NCI-H2196 treated with DMSO at 0.1 percent for 48 hours (cell line): ENCODE results near the gene SIK3.

Experiments used
- DNase-seq: peaks from one replicate; lab custom pipeline; 2025; ENCODE audit not compliant: unreplicated experiment; lab: John Stamatoyannopoulos, UW

Gene SIK3

DNA sequence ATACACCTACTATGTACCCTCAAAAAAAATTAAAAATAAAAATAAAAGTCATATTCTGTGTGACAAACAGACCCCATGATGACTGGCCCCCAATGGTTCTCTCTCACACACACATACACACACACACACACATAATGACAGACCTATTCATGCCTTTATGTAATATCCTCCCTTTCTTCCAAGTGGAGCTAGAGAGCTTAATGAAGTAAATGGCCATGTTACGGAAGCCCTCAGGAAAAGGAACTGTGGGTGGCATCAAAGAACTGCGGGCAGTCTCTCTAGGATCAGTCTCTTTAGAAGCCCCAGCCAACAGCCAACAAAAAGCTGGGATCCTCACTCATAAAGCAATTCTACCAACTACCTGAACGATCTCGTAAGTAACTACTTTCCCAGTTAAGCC, 125.5 kb downstream of the SIK3 start:
- no peak for DNase-seq

DNA sequence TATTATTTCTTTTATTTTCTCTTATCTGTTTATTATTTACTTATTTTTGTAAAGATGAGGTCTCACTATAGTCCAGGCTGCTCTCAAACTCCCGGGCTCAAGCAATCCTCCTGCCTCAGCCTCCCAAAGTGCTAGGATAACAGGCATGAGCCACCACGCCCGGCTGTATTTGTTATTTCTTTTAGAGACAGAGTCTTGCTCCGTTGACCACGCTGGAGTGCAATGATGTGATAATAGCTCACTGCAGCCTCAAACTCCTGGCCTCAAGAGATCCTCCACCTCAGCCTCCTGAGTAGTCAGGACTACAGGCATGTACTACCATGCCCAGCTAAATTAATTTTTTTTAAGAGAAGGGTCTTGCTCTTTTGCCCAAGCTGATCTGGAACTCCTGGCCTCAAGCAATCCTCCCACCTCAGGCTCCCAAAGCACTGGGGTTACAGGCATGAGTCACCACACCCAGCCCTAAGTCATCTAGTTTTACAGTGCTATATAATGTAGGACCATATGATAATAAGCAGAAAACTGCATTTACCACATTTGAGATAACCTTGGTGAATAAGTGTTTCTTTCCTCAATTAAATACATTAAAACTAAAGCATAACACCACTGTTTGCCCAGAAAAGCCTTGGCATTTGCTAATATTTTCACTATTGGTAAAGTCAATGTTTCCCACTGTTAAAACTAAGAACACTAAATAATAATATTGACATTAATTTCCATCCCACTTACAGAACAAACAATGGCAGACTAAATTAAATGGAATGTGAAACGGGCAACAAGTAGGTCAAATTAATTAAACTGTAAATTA, 127.5 kb downstream of the SIK3 start:
- no peak for DNase-seq

DNA sequence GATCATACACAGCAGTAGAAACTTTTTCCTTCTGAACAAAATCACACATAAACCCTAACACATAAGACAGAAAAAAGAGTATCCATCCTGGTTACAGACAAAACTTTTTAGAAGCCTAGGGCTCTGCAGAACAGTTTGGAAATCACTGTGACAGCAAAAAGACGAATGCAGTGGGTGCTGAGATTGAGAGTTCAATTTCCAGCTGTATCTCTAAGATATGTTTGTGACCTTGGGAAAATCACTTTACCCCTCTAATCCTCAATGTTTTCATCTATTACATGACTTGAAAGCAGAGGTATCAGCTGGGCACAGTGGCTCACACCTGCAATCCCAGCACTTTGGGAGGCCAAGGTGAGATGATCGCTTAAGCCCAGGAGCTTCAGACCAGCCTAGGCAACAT, 128.5 kb downstream of the SIK3 start:
- no peak for DNase-seq

DNA sequence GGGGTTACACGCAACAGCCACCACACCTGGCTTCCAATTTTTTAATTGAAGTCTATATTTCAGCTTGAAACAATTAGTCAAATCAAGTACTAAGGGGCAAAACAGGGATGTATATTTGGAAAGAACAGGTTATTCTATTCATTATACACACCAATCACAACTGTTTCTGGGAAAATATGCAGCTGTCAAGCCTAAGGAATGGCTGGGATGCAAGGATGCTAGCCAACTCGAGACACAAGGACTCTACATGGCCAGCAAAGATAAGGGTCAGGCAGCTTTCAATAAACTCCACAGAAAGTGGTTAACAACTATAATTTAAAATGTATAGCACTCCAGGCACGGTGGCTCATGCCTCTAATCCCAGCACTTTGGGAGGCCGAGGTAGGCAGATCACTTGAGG, 134.0 kb downstream of the SIK3 start:
- no peak for DNase-seq

DNA sequence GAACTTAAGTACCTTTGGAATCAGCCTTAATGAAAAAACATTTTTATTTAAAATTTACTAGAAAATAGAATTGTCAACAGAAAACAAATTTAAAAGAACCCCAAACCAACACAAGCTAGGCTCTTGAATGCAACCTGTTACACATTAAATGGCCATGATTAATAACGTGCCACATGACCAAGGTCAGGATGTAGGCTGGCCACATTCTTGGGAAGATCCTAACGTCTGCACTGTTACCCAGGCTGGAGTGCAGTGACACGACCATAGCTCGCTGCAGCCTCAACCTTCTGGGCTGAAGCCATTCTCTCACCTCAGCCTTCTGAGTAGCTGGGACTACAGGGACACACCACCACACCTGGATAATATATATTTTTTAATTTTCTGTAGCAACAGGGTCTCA, 134.4 kb downstream of the SIK3 start:
- no peak for DNase-seq

DNA sequence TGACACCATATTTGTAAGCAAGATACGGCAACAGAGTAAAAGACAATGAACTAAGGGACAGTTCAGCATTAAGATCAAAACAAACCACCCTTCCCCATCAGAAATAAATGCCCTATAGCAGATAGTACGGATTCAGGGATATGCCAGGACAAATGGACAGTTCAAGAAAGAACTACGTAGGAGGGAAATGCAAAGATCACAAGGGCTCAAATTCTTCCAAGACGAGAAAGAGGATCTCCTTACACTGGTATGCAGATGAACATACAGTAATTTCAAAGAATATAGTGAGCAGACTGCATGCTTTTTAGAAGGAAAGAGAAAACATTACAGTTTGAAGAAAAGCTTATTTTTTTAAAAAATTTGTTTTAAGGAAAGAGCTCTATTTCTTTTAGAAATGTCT, 136.1 kb downstream of the SIK3 start:
- DNase-seq = no peak

DNA sequence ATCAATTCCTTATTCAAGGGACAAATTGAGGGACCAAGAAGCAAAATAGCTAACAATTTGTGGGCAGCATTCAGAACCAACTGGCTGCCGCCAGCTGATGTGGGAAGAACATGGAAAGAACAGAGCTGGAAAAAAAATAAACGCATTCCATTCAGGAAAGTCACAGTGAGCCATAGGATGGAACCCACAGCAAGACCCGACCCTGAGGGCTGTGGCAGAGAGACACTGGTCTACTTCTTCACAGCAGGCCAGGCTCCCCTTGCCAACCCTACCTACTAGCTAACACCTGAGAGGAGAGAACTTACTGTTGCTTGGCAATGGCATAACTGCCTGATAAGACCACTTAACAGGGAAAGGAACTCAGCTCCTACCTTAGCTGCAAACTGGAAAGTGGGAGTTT, 137.3 kb downstream of the SIK3 start:
- no peak for DNase-seq

DNA sequence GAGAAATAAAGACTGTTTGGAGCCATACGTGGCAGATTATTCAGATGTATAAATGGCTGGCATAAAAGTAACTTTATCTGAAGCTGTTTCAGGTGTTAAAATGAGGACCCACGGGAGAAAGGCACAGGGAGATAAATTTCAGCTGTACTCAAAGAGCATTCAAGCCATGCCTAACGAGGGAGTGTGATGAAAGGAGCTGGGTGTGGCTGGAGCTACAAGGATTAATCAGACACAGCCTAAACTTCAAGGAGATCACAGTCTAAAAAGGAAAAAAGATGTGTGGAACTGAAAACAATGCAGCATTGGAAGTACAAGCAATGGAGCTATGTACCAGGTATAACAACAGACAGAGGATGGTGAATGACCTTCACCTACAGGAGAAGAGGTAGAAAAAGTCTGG, 140.0 kb downstream of the SIK3 start:
- DNase-seq = no peak

DNA sequence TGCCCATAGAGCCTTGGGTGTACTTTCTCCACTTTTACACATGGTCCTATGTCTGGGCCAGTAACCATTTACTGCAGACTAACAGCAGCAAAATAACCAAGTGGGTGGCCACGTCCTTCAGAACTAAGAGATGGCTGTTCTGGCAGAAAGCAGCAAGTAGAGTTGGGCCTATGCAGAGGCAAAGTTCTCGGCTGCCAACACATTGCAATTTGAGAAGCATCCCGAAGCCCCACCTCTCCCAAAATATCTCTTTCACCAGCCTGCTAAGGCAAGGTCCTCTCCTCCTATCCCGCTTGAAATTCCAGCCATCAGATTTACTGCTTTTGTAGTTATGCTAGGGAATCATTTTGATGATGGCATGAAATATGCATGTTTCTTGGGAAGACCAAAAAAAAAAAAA, 142.3 kb downstream of the SIK3 start:
- DNase-seq = no peak

DNA sequence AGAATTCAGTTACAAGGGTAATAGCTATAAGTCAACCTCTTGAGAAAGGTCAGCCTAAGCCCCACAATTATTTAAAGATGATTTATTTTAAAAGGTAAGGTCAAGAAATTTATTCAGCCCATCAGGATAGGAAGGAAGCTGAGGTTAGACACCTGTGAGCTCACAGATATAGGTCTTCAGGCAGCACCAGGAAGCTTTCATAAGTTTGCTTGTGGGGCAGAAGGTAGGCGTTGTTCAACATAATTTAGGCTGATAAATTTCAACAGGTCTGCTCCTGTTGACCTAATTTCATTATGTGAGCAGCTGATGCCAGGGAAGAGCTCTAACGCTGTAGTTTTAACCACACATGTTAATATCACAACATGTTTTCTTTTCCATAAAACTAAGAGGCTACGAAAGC, 142.7 kb downstream of the SIK3 start:
- no peak for DNase-seq

DNA sequence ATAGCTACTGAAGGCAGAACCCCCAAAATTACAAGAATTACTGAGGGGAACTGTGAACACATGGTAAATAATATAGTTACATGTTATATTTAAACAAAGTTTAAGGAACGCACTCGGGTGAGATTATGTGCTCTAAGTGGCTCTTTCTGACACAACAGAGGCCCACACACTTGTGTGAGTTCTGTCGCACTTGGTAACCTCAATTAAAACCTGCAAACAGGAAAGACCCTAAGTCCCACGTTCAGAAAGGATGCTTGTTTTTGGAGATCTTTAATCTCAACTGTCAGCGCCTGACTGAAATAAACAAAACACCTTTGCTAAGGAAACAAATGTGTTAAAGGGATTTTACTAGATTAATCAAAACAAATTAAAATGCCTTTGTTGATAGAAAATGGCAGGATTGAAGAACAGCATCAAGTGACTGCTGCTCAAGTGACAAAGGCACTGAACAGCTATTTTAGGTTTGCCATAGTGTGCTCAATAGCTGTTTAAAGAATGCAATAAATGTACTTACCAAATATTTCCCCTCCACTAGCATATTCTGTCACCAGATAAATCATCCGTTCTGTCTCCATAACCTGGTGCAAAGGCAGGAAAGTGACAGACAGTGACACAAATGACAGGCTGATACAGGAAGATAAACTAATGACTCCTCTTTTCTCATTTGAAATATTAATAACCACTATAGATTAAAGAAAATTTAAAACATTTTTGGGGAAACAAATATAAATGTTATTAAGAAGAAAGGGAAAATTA, 144.5 kb downstream of the SIK3 start:
- no peak for DNase-seq

DNA sequence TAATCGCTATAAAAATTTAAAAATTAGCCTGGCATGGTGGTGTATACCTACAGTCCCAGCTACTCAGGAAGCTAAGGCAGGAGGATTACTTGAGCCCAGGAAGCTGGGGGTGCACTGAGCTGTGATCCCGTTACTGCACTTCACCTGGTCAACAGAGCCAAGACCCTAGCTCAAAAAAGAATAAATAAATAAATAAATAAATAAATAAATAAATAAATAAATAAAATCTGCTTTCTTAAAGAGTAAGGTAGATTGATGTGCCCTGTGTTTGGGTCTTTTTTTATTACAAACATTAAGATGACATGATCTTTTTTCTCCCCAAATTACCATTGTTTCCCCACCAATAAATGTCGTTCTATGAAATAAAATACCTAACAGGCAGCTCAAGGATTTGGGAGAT, 146.5 kb downstream of the SIK3 start:
- no peak for DNase-seq

DNA sequence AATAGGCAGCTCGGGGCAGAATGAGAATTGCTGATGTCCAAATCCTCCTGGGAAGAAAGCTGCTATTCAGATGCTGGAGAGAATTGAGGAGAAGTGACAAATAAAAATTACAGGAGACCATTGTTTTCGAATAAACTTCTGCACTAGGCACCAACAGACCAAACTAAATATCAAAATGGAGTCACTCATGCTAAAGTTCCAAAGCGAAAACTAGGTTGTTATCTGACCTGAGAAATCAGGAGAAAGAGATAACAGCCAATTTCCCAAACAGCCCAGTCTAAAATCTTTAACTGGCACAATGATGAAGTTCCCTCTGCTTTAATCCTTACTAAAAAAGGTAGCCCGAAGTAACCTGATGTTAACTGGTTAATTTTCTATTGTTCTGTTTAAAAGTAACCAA, 148.0 kb downstream of the SIK3 start:
- DNase-seq = no peak

DNA sequence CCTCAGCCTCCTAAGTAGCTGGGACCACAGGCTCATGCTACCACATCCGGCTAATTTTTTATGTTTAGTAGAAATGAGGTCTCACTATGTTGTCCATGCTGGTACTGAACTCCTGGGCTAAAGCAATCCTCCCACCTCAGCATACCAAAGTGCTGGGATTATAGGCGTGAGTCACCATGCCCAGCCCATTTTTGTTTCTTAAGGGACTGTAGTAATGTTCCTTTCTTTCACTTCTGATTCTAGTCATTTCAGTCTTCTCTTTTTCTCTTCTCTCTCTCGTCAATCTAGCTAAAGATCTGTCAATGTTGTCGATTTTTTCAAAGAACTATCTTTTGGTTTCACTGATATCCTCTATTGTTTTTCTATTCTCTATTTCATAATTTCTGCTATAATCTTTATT, 149.8 kb downstream of the SIK3 start:
- DNase-seq = no peak

DNA sequence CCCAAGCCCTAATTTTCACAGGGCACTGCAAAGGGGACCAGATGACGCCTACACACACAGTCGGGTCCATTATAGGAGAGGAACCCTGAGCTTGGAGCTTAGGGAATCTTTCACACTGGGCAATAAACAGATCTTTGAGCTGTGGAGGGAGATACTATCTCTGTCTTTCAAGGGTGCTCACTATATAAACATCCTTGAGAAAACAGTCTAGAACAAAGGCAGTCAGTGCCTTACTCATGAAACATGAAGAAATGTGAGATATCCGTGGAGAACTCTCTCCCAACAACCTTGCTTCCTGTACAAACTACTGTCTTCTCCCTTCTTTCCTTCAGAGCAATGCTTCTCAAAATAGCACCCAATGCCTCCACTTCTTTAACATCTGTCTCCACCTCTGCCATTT, 151.8 kb downstream of the SIK3 start:
- DNase-seq = no peak

DNA sequence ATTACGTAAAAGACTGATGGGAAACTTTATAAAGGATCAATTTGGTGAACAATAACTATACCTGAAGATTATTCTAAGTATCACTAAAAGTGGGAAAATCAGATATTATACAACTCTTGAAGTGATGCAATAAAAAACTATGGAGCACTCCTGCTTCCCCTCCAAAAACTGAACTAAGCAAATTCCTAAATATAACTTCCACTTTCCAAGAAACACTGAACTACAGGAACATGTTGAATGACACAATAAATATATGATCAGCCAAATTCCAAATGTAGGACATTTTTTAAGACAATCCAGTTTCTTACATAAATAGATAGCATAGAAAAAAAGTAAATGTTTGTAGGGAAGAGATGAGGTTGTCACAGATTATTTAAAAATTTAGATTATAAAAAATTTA, 158.7 kb downstream of the SIK3 start:
- no peak for DNase-seq

DNA sequence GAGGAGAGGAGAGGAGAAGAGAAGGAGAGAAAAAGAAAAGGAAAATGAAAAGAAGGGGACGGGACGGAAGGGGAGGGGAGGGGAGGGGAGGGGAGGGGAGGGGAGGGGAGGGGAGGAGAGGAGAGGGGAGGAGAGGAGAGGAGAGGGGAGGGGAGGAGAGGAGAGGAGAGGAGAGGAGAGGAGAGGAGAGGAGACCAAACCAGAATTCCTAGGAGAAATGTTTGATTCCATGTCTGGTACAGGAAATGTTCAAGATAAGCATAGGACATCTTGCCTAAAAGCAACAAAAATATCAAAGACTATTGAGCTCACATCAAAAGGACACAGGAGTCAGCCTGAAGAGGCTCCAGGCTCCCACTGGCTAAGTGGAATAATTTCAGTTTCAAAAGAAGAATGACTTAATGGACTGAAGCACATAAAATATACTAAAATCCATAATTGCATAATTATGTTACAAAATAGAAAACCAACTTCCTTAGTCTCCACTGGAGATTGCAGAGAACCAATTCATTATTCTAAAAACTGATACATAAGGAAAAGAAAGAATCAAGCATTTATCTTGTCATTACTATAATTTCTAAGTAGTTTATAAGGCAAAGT, 159.7 kb downstream of the SIK3 start:
- no peak for DNase-seq

DNA sequence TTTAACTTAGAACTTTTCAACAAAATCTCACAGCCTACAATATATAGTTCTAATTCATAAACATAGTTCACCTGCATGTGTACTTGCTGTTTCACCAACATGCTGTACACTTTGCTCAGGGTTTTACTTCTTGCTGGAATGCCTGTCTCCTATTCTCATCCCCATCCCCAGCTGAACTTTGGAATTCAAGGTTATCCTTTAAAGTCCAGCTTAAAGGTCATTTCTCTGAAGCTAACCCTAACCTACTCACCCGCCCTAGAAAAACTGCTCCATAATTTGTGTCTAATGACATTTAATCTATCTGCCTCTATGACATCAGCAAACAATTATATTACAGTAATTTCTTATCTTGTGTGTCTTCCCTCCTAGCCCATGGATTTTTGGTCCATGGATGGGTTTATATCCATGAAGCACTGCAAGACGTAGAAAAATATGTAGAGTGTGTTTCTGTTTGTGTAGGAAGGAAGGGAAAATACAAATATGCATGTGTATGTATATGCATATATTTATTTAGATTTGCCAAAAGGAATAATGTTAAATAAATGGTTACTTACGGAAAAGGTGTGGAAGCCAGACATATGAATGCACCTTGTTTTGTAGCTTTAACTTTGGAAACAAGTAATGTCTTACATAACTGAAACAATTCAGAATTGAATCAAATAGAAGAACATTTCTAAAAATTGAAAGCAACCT, 161.3 kb downstream of the SIK3 start:
- DNase-seq = no peak

DNA sequence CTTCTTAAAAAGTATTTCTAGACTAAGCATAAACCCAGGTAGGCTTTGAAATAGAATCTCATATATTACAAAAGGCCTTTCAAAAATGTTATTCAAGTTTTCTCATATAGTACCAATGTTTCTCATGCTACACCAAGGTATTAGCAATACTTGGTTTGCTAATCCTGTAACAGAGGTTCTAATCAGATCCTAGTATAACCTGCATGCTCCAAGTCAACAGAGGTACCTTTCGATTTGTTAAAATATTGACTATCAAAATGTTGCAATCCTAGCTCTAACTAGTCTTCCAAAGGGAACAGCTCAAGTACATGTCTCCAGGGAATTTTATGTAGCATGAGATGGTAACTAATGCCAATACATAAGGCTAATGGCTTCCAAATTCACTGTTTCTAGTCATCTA, 162.7 kb downstream of the SIK3 start:
- no peak for DNase-seq

DNA sequence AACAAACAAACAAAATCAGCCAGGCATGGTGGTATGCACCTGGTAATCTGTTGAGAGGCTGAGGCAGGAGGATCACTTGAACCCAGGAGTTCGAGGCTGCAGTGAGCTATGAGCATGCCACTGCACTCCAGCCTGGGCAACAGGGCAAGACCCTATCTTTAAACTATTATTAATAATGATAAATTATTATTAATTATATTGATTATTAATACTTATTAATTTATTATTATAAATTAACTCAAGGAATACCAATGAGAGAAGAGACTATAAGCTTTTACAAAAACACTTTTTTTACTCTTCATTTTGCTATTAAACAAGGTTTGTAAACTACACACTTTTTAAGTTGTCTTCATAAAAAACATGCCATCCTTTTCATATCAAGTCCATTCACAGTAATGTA, 163.1 kb downstream of the SIK3 start:
- no peak for DNase-seq

DNA sequence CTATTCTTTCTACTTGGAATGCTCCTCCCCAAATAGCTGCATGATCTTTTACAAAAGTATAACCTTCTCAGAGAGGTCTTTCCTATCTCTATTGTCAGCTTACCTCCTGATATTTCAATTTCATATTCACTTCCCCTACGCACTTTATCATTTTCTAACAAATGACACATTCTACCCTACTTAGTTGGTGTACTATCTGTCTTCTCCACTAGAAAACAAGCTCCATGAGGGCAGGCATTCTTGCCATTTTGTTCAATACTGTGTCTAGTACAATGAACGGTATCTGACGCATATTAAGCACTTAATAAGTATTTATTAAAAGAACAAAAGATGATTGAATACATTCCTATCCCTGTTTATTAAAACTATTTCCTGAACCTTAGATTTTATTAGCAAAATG, 164.3 kb downstream of the SIK3 start:
- DNase-seq = no peak

DNA sequence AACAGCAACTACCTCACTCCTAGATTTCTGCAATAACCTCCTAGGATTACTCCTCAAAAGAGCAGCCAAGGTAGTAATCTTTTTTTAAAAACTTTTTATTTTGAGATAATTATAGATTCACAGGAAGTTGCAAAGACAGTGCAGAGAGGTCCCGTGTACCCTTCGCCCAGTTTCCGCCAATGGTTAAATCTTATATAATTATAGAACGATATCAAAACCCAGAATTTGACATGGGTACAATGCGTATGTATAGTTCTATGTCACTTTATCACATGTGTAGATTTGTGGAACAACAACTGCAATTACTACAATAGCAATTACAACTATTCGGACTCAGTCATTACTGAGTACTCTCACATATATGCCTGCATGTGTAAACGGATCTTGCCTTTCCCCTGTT, 166.0 kb downstream of the SIK3 start:
- DNase-seq = no peak
